Heart right ventricle (tissue), 16 donors: ENCODE results near the gene SRSF3. TPM values are rescaled to one million over a fixed set of nuclear protein-coding genes. Genes with fewer than 3 reads are reported as not detected.

Experiments
- ATAC-seq, 8 donors: fragments of 200-7000 bp; cut with Tn5 transposase; one replicate each; pipeline ENCODE4 v1.9.1; 2020; ENCODE audit warnings: mild to moderate bottlenecking in 8 of 8, moderate library complexity in 8 of 8, moderate number of reproducible peaks in 1 of 8
- DNase-seq, 2 donors: peaks; one replicate each; pipeline ENCODE4 v3.0.0-alpha.2; 2020
- H3K27ac ChIP-seq, 10 donors: fragments of 200-600 bp; sonication (generic) in 2 of 10; one replicate each; pipeline versions ENCODE4 v1.5.0 to v1.8.0; 2020 to 2022; ENCODE audit warnings: mild to moderate bottlenecking in 3 of 10
- H3K27me3 ChIP-seq, 7 donors: fragments of 200-600 bp; one replicate each; pipeline ENCODE4 v1.8.0; 2021 to 2022; ENCODE audit warnings: mild to moderate bottlenecking in 2 of 7
- H3K36me3 ChIP-seq, 9 donors: fragments of 200-600 bp; sonication (generic) in 1 of 9; one replicate each; pipeline versions ENCODE4 v1.5.0 to v1.8.0; 2020 to 2022; ENCODE audit warnings: mild to moderate bottlenecking in 2 of 9
- H3K4me1 ChIP-seq, 9 donors: fragments of 200-600 bp; sonication (generic) in 1 of 9; one replicate each; pipeline versions ENCODE4 v1.5.0 to v1.8.0; 2020 to 2022; ENCODE audit warnings: mild to moderate bottlenecking in 4 of 9
- H3K4me3 ChIP-seq, 10 donors: fragments of 200-600 bp; sonication (generic) in 2 of 10; one replicate each; pipeline versions ENCODE4 v1.5.0 to v1.8.0; 2020 to 2022; ENCODE audit warnings: mild to moderate bottlenecking in 7 of 10, moderate library complexity in 2 of 10
- H3K9me3 ChIP-seq, 11 donors: fragments of 200-600 bp in 10 of 11; sonication (generic) in 2 of 11; one replicate each; pipeline versions ENCODE4 v1.5.0 to v1.8.0; 2013 to 2022; ENCODE audit warnings: mild to moderate bottlenecking in 2 of 11, control low read depth in 1 of 11, moderate library complexity in 1 of 11
- CTCF ChIP-seq, 9 donors: fragments of 200-600 bp; sonication (generic) in 2 of 9; IDR thresholded peaks; one replicate each; pipeline versions ENCODE4 v1.5.0 to v1.8.0; 2021 to 2022; ENCODE audit warnings: antibody characterized with exemption in 9 of 9, mild to moderate bottlenecking in 5 of 9, moderate library complexity in 1 of 9
- WGBS, 2 donors: extraction: QIAGEN DNeasy Blood & Tissue Kit; methylation state at CpG; one replicate each; pipeline ENCODE4 v1.1.7; 2013; ENCODE audit warnings: inconsistent platforms in 1 of 2; 5-methylcytosine and 5-hydroxymethylcytosine counted together
- intact Hi-C, 10 donors: fragments of 100-400 bp; cut with DNase I; formaldehyde crosslinking; loops; one replicate each; pipeline versions ENCODE4 v1.11.1 to v1.14.2; 2022
- polyA plus RNA-seq, 2 donors: library from polyadenylated mRNA; stranded (reverse); fragments of 200-250 nt; gene quantifications; one replicate each; pipeline ENCODE4 v1.2.3, GENCODE V29; 2013
- total RNA-seq, 10 donors: library from RNA; stranded (reverse); fragmentation: NEBNext Ultra II Directional in 3 of 10; extraction: Animal tissue kit (Norgen Biotek cat#: 25700) in 3 of 10; gene quantifications; one replicate each; pipeline versions ENCODE4 v1.2.1 to v1.2.4, GENCODE V29; 2021 to 2023
- donor health status: Arrhythmogenic right ventricular cardiomyopathy.
- donor health status: ischemic (EF 13 %, LVEDD 7.1; RV severe dilation, severe dysfunction).
- donor health status: healthy with polysubstance abuse.
- donor health status: DM: no; HTN: yes; CAD: no.
- donor health status: DM: no; HTN: no; CAD: no.
- donor health status: ischemic (EF 25% LVEDD 6.9; RV normal size, moderate dysfunction).
- donor health status: ischemic (EF 25% LVEDD 5.7; RV mildly dilated, moderate dysfunction).
- donor health status: healthy.
- donor health status: DM: yes; HTN: yes; CAD: no.
- donor health status: Ischemic cardiomyopathy.
- donor health status: ischemic (EF 35%, LVEDD 5.7; RV mildly dilated, moderate dysfunction).
- donor health status: nonischemic (EF 11% LVEDD 7.7; RV severe dilation, severe dysfunction).
- donor health status: DM: yes; HTN: yes; CAD: no.
- donor health status: PGD.
- donor health status: ischemic (EF 29% LVEDD 5.4; RV normal size, mild dysfunction).
- donor health status: nonischemic (EF 23%, LVEDD 6.1; RV moderate dilation, normal function).

Gene SRSF3
- total and polyA plus RNA-seq, 12 donors, result 105 to 196 (median 131) TPM

DNA sequence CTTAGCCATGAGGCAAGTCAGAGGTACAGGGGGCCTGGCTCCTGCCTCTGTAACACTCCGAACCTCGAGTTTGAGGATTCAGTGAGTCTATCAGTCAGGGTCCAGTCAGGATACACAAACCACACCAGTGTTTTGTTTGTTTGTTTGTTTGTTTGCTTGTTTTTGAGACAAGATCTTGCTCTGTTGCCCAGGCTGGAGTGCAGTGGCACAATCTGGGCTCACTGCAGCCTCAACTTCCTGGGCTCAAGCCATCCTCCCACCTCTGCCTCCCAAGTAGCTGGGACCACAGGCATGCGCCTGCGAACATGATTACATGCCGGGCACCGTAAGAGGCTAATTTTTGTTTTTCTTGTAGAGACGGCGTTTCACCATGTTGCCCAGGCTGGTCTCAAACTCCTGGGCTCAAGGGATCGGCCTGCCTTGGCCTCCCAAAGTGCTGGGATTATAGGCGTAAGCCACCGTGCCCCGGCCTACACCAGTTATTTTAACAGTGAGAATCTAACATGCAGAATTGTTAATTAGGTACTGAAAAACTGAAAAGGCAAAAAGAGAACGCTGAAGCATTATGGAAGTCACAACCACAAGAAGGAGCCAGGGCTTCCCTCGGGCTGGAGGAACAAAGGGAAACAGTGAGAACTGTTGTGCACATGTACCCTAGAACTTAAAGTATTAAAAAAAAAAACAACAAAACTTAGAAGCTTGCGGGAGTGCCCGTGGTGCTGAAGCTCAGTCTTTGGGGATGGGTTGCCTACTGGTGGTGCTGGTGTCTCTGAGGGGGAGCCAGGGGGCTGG, 40.4 kb downstream of the SRSF3 start:
- intact Hi-C loops, result loop anchor here in 2 of 10 donors (5.0 kb wide), 1 partner anchor 38 kb away; no protein-coding TSS in a partner anchor
- ATAC-seq, result no peak
- H3K27ac ChIP-seq, result peak overlapping the region in 6 of 10 donors; percentile 36 to 75 (median 48)

DNA sequence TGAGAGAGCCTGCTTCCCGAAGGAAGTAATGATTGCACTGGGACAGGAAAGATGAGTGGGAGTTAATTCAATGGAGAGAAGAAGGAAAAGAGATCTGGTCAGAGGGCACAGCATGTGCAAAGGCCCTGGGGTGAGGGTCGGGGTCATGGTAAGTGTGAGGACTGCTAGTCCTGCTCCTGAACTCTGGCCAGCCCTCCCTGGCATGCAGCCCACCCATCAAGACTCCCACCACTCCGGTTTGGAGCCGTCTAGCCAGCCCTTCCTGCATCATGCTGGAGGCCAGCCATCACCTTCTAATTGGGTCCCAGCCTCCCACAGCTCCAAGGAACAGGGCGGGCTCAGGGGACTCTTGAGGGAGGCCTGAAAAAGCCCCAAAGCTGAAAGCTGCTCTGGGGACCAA, 42.1 kb downstream of the SRSF3 start:
- Histone ChIP-seq H3K36me3 (no peaks in the 10 kb centered on the region), H3K27me3 (no peaks in the 10 kb centered on the region), H3K4me1 (peaks cover 0 to 25% (median 17%) of the 10 kb centered on the region in 9 donors), H3K27ac (no peak overlapping the region), H3K4me3 (no peak overlapping the region), H3K9me3 (no peaks in the 10 kb centered on the region)
- peak in 1 of 2 donors; percentile 72 for DNase-seq
- peak in 1 of 8 donors; percentile 21 for ATAC-seq
- 44 to 47% methylated on average over 5 of the region's 5 CpGs for WGBS, 2 donors
- intact Hi-C loops, result loop anchor here in 2 of 10 donors (5.0 kb wide), 1 partner anchor 36 kb away; no protein-coding TSS in a partner anchor
- no peak for TF ChIP-seq CTCF (IDR thresholded peaks at IDR 0.05)

More for the DNA sequence above, 40.4 kb downstream of the SRSF3 start:
- Histone ChIP-seq H3K27me3 (no peaks in the 10 kb centered on the region), H3K9me3 (no peaks in the 10 kb centered on the region), H3K36me3 (no peaks in the 10 kb centered on the region), H3K4me1 (peaks cover 0 to 27% (median 18%) of the 10 kb centered on the region in 9 donors), H3K4me3 (no peak overlapping the region)
- no peak for DNase-seq
- WGBS, 2 donors, result 89 to 90% methylated on average over 16 of the region's 16 CpGs
- no peak for TF ChIP-seq CTCF (IDR thresholded peaks at IDR 0.05)

DNA sequence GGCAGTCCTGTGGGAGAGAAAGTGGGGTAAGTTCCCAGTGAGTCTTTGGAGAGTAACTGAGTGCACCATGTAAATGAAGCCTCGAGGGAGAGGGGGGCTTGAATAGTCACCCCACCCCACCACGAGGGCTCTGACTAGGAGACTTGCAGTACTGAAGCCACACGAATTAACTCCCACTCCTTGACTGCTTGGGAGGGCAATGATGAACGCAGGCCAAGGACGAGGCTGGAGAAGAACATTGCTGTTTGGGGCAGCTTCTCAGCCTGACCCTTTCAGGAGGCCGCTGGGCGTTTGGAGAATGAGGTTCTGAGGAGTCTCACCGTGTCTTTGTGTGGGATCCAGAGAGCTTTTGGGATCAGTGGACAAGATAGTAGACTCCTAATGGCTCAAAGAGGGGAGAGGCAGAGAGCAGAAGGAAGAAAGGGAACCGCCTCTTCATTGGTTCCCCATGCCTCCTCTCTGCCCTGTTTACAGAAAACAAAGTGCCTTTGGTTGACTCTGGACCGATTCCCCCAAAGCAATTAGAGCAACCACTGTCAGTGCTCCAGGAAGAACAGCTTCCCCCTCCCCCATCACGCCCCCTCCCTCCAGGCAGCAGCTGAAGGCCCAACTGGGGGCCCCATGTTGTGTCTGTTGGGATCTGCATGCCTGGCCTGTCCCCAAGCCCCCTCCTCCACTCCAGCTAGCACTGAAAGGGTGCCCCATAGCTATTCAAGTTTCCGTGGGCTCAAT, 42.7 kb downstream of the SRSF3 start:
- Histone ChIP-seq H3K36me3 (no peaks in the 10 kb centered on the region), H3K9me3 (no peaks in the 10 kb centered on the region), H3K4me3 (no peak overlapping the region), H3K27me3 (no peaks in the 10 kb centered on the region), H3K4me1 (peaks cover 0 to 25% (median 17%) of the 10 kb centered on the region in 9 donors), H3K27ac (no peak overlapping the region)
- intact Hi-C loops, result loop anchor here in 2 of 10 donors (5.0 kb wide), 1 partner anchor 35 kb away; no protein-coding TSS in a partner anchor
- ATAC-seq (peak in 1 of 8 donors; percentile 5), DNase-seq (no peak)
- 78 to 79% methylated on average over 12 of the region's 12 CpGs for WGBS, 2 donors
- no peak for TF ChIP-seq CTCF (IDR thresholded peaks at IDR 0.05)

- no peak for ATAC-seq
These were observed 44.4 kb downstream of the SRSF3 start for GRCh38 chr6:36638579-36638978.

More at GRCh38 chr6:36638579-36638978, 44.4 kb downstream of the SRSF3 start:
- no peak for DNase-seq
- TF ChIP-seq CTCF (IDR thresholded peaks at IDR 0.05), result no peak
- Histone ChIP-seq H3K36me3 (no peaks in the 10 kb centered on the region), H3K27ac (no peak overlapping the region), H3K4me3 (no peak overlapping the region), H3K9me3 (no peaks in the 10 kb centered on the region), H3K27me3 (no peaks in the 10 kb centered on the region), H3K4me1 (peaks cover 2 to 24% (median 19%) of the 10 kb centered on the region in 9 donors)
- WGBS, 2 donors, result 94 to 98% methylated on average over 3 of the region's 3 CpGs
- intact Hi-C loops, result loop anchor here in 2 of 10 donors (5.0 kb wide), 1 partner anchor 34 kb away; no protein-coding TSS in a partner anchor
